ENCODE measurements around the gene NDUFA7. TPM values are rescaled to one million over a fixed set of nuclear protein-coding genes. Genes with fewer than 3 reads are reported as not detected.

NDUFA7 gene
- total and polyA plus RNA-seq, 2 of the 13 experiments (the other 11 are each of a cell fraction or from before 2014, with no cell fraction given) = 64.5 to 71.5 TPM

GRCh38 chr19:8363803-8364771 is 42.9 kb upstream of the NDUFA7 start, which contains the start of gene ANGPTL4 (continued):
- TF ChIP-seq ZNF281 (CRISPR knock-in tag; IDR thresholded peaks at IDR 0.05; ENCODE audit: borderline replicate concordance) (peak; percentile 60), ZKSCAN5 (CRISPR knock-in tag; IDR thresholded peaks at IDR 0.05) (no peak), ELF3 (CRISPR knock-in tag; IDR thresholded peaks at IDR 0.05) (no peak), PATZ1 (CRISPR knock-in tag; IDR thresholded peaks at IDR 0.05) (peak; percentile 57), ZNF784 (CRISPR knock-in tag; IDR thresholded peaks at IDR 0.05; ENCODE audit: borderline replicate concordance) (no peak), CC2D1A (CRISPR knock-in tag; IDR thresholded peaks at IDR 0.05) (no peak), STAT5B (CRISPR knock-in tag; IDR thresholded peaks at IDR 0.05) (no peak), USF2 (IDR thresholded peaks at IDR 0.05; ENCODE audit: low read depth, low read length) (no peak), USF2 (CRISPR knock-in tag; IDR thresholded peaks at IDR 0.05; ENCODE audit: borderline replicate concordance) (no peak), ZNF75D (CRISPR knock-in tag; IDR thresholded peaks at IDR 0.05; ENCODE audit: borderline replicate concordance) (no peak), ZNF639 (CRISPR knock-in tag; conservative IDR thresholded peaks at IDR 0.05) (no peak), RXRA (CRISPR knock-in tag; IDR thresholded peaks at IDR 0.05) (peak; percentile 77; the same call in 1 of the 2 replicates), ETV6 (CRISPR knock-in tag; conservative IDR thresholded peaks at IDR 0.05) (no peak), ZNF773 (CRISPR knock-in tag; IDR thresholded peaks at IDR 0.05; ENCODE audit: borderline replicate concordance) (no peak), ZBTB39 (CRISPR knock-in tag; IDR thresholded peaks at IDR 0.05) (no peak; the same call in 1 of the 2 replicates)

Measured in HepG2 (cell line).